ENCODE measurements around the gene OR52W1. TPM values are rescaled to one million over a fixed set of nuclear protein-coding genes. Genes with fewer than 3 reads are reported as not detected.
"Not testable (repeated sequence)": the region's sequence is repeated elsewhere in the genome, so short reads cannot be mapped to it uniquely, and the experiment has no call there.

Gene OR52W1
- total RNA-seq, 1 donor: not detected

- no peak overlapping the region for H3K4me3 ChIP-seq (ENCODE audit: insufficient read depth, low read length)
- no peaks in the 10 kb centered on the region for H3K79me2 ChIP-seq (ENCODE audit: insufficient read depth, low read length)
- H3K36me3 ChIP-seq (ENCODE audit: insufficient read depth, low read length): no peaks in the 10 kb centered on the region
- no peaks in the 10 kb centered on the region for H4K20me1 ChIP-seq (ENCODE audit: insufficient read depth, low read length)
- no peak overlapping the region for H3K27ac ChIP-seq (ENCODE audit: low read depth, low read length)
- no peaks in the 10 kb centered on the region for H3K9me3 ChIP-seq (ENCODE audit: low read depth, low read length)
- TF ChIP-seq CTCF (IDR thresholded peaks at IDR 0.05; ENCODE audit: extremely low read depth, low read depth, low read length): no peak
- H3K4me2 ChIP-seq (ENCODE audit: insufficient read depth, low read length): no peak overlapping the region
- no peak for DNase-seq (ENCODE audit: insufficient read length, low spot score, missing footprints)
- no peaks in the 10 kb centered on the region for H3K4me1 ChIP-seq (ENCODE audit: insufficient read depth, low read length)
- no peak overlapping the region for H2AFZ ChIP-seq (ENCODE audit: low read length)
- no peaks in the 10 kb centered on the region for H3K27me3 ChIP-seq (ENCODE audit: insufficient read depth, low read length)
Observed at GRCh38 chr11:6240781-6241180, 41.8 kb downstream of the OR52W1 start.

GRCh38 chr11:6241316-6241715 is 42.3 kb downstream of the OR52W1 start:
- no peak for DNase-seq (ENCODE audit: insufficient read length, low spot score, missing footprints)
- Histone ChIP-seq H4K20me1 (ENCODE audit: insufficient read depth, low read length) (no peaks in the 10 kb centered on the region), H3K27ac (ENCODE audit: low read depth, low read length) (no peak overlapping the region), H3K36me3 (ENCODE audit: insufficient read depth, low read length) (no peaks in the 10 kb centered on the region), H3K27me3 (ENCODE audit: insufficient read depth, low read length) (no peaks in the 10 kb centered on the region), H3K4me3 (ENCODE audit: insufficient read depth, low read length) (no peak overlapping the region), H3K9me3 (ENCODE audit: low read depth, low read length) (no peaks in the 10 kb centered on the region), H3K4me2 (ENCODE audit: insufficient read depth, low read length) (no peak overlapping the region), H3K79me2 (ENCODE audit: insufficient read depth, low read length) (no peaks in the 10 kb centered on the region), H2AFZ (ENCODE audit: low read length) (no peak overlapping the region), H3K4me1 (ENCODE audit: insufficient read depth, low read length) (no peaks in the 10 kb centered on the region)
- no peak for TF ChIP-seq CTCF (IDR thresholded peaks at IDR 0.05; ENCODE audit: extremely low read depth, low read depth, low read length)

- no peak for TF ChIP-seq CTCF (IDR thresholded peaks at IDR 0.05; ENCODE audit: extremely low read depth, low read depth, low read length)
- peaks cover 2% of the 10 kb centered on the region for H4K20me1 ChIP-seq (ENCODE audit: insufficient read depth, low read length)
- peaks cover 5% of the 10 kb centered on the region for H3K27me3 ChIP-seq (ENCODE audit: insufficient read depth, low read length)
- DNase-seq (ENCODE audit: insufficient read length, low spot score, missing footprints): peak; percentile 66
- peaks cover 15% of the 10 kb centered on the region for H3K4me1 ChIP-seq (ENCODE audit: insufficient read depth, low read length)
- no peaks in the 10 kb centered on the region for H3K36me3 ChIP-seq (ENCODE audit: insufficient read depth, low read length)
- H3K4me2 ChIP-seq (ENCODE audit: insufficient read depth, low read length): no peak overlapping the region
- no peak overlapping the region for H3K4me3 ChIP-seq (ENCODE audit: insufficient read depth, low read length)
- no peaks in the 10 kb centered on the region for H3K9me3 ChIP-seq (ENCODE audit: low read depth, low read length)
- no peaks in the 10 kb centered on the region for H3K79me2 ChIP-seq (ENCODE audit: insufficient read depth, low read length)
- H3K27ac ChIP-seq (ENCODE audit: low read depth, low read length): no peak overlapping the region
- no peak overlapping the region for H2AFZ ChIP-seq (ENCODE audit: low read length)
Observed at GRCh38 chr11:6245536-6245935, 46.5 kb downstream of the OR52W1 start.

- H3K27me3 ChIP-seq (ENCODE audit: insufficient read depth, low read length): peaks cover 5% of the 10 kb centered on the region
- H3K4me1 ChIP-seq (ENCODE audit: insufficient read depth, low read length): peaks cover 25% of the 10 kb centered on the region
- H3K4me3 ChIP-seq (ENCODE audit: insufficient read depth, low read length): no peak overlapping the region
- H3K79me2 ChIP-seq (ENCODE audit: insufficient read depth, low read length): no peaks in the 10 kb centered on the region
- H4K20me1 ChIP-seq (ENCODE audit: insufficient read depth, low read length): peaks cover 2% of the 10 kb centered on the region
- no peaks in the 10 kb centered on the region for H3K36me3 ChIP-seq (ENCODE audit: insufficient read depth, low read length)
- no peaks in the 10 kb centered on the region for H3K9me3 ChIP-seq (ENCODE audit: low read depth, low read length)
- no peak overlapping the region for H3K27ac ChIP-seq (ENCODE audit: low read depth, low read length)
- TF ChIP-seq CTCF (IDR thresholded peaks at IDR 0.05; ENCODE audit: extremely low read depth, low read depth, low read length): no peak
- H2AFZ ChIP-seq (ENCODE audit: low read length): no peak overlapping the region
- DNase-seq (ENCODE audit: insufficient read length, low spot score, missing footprints): no peak
- H3K4me2 ChIP-seq (ENCODE audit: insufficient read depth, low read length): no peak overlapping the region
Observed at GRCh38 chr11:6248248-6248647, 49.2 kb downstream of the OR52W1 start.

GRCh38 chr11:6248897-6249296 is 49.9 kb downstream of the OR52W1 start:
- peaks cover 25% of the 10 kb centered on the region for H3K4me1 ChIP-seq (ENCODE audit: insufficient read depth, low read length)
- not testable (repeated sequence) for H3K9me3 ChIP-seq (ENCODE audit: low read depth, low read length); H3K4me3 ChIP-seq (ENCODE audit: insufficient read depth, low read length); H3K27ac ChIP-seq (ENCODE audit: low read depth, low read length); H2AFZ ChIP-seq (ENCODE audit: low read length); DNase-seq (ENCODE audit: insufficient read length, low spot score, missing footprints); H3K36me3 ChIP-seq (ENCODE audit: insufficient read depth, low read length); H3K79me2 ChIP-seq (ENCODE audit: insufficient read depth, low read length); H4K20me1 ChIP-seq (ENCODE audit: insufficient read depth, low read length); H3K4me2 ChIP-seq (ENCODE audit: insufficient read depth, low read length); H3K27me3 ChIP-seq (ENCODE audit: insufficient read depth, low read length)
